CD4-positive, alpha-beta T cell treated with Interleukin-1 beta for 1 hour (primary cell): ENCODE measurements around the gene DPYD.

Source experiments
- DNase-seq, 2 donors: peaks; one replicate each; pipeline ENCODE4 v3.0.0-alpha.2; 2020 to 2022

DPYD gene

DNA sequence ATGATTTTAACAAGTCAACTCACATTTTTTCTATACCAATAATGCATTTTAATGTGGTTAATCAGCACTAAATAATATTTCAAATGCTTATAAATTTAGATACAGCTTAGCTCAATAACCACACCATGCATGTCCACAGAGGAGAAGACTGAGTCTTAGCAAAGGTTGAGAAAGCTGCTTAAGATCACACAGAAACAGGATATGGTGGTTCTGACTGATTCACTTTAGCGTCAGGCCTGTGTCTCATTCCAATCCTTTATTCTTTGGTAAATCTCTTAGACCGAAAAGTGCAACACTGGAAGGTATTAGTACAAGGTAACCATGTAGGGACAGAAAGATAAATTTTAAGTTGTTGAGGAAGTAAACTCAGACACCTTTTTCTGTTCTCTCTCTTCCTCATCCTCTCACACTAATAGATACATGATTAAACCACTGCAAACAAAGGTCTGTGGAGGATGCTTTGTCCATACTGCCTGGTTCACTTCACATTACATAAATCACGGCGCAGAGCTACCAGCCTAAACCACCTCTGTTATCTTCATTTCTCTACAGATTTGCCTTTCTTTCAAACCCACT, 139.0 kb downstream of the DPYD start:
- DNase-seq = no peak

DNA sequence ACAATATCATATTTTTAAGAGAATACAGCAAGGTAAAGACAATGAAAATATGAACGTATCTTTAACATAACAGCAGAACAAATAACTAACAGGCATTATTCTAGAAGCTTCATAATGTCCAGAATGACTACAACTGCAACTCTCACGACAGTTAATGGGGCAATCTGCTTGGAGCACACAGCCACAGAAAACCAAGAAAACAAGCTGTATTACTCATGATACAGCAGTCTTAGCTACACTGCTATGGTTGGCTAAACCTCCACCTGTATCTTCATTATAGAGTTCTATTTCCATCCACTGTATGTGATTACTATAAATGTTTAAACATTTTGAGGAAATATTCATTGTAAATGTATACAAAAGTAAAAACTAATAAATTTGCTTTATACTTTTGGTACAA, 139.9 kb downstream of the DPYD start:
- no peak for DNase-seq

DNA sequence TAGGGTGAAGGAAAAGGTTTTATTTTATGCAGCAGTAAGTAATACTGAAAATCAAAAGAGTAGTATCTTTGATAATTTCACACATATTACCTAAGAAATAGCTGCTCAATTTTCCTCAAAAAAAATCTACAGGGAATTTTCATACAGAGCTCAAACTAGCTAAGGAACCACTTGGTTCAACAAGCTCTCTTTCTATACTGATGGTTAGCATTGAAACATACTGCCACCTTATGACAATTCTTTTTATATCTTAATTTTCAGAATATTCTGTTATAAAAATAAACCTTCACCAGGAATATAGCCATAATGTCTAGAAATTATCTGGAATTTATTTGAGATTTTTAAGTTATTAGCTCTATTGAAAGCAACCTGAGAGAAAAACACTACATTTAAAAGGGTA, 142.1 kb downstream of the DPYD start:
- DNase-seq = no peak

DNA sequence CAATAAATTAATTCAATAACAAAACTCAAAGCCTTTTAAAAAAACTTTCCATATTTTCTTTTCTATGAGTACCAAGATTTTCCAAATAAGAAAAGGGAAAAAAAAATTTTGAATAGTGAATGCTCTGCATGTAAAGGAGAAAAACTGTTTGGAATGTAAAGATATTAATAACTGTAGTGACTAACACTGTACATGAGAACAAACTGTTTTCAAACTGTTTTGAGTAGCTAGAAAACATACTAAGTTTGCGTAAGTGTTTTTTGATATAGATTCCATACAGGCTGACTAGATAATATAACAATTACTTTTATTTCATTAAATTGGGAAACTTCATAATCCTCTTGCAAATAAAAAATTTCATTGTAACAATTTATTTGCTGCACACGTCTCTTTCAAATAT, 150.5 kb downstream of the DPYD start:
- DNase-seq = no peak

DNA sequence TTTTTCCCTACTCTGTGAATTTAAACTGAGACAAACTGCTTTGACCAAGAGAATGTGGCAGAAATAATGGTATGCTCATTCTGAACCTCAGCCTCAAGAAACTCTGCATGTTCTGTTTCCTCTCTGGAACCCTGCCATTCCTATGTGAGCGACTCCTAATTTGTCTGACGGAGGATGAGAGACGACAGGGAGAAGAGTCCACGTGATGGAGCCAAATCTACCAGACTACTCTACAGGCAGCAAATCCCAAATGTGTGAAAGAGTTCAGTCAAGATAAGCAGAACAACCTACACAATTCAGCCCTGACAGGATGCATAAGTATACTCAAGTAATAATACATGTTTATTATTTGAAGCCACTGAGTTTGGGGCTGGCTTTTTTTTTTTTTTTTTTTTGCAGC, 153.5 kb downstream of the DPYD start:
- no peak for DNase-seq

DNA sequence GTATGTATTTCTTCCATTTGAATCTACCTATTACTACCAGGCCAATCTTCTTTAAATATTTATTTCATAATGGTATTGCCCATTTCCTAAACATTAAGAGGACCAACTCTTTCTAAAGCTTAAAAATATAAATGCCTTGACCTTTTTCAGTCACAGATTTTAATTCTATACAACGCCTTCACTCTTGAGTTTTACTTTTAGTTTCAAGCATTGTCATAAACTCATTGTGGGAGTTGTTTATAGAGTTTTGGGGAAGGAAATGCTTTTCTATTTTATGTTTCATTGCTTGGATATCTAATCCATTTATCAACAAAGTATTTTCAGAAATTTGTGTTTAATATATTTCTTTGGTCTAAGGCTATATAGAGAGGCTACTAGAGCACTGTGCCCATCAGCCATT, 155.8 kb downstream of the DPYD start:
- no peak for DNase-seq

DNA sequence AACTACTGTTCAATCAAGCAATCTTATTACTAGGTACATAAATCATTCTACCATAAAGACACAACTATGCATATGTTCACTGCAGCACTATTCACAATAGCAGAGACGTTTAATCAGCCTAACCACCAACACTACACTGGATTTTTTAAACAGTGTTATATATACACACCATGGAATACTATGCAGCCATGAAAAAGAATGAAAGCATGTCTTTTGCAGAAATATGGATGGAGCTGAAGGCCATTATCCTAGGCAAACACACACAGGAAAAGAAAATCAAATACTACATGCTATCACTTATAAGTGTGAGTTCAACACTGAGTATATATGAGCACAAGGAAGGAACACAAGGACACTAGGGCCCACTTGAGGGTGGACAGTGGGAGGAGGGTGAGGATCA, 159.2 kb downstream of the DPYD start:
- DNase-seq = no peak

DNA sequence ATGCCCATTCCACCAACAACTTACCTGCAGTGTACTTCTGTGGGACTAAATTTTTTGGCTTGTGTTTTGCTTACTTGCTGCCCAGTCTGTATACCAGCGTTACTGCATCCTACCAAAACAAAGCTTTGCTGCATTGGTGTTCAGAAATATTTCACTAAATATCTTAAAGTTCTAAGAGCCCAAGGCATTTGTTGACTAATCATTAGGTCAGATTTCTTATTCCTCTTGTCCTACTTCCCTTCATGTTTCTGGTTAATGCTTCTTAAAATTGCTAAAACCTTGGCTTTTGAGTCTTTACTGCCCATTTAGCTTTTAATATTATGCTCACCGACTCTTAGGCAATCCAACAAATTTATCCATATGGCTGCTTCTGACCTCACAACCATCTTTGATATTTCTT, 161.8 kb downstream of the DPYD start:
- no peak for DNase-seq

DNA sequence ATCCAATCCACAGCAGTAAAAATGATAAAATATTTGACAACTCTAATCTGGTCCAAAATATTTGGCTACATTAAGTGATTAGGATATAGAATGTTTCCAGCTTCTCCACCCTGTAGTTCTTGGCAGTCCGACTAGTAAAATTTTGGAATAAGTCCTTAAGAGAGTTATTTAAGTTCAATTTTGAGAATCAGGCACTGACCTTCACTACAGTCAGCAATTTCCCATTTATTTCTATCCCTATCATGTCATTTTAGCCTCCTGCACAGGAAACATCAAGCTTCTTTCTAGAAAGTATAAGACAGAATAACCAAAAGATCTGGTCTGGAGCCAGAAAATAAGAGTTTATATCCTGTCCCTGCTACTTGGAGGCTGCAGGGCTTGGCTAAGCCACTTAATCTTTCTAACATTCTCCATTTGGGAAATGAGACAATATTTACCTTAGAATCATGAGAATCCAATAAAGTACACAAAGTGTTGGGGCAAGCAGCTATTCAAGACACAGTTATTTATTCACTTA, 162.2 kb downstream of the DPYD start:
- no peak for DNase-seq

DNA sequence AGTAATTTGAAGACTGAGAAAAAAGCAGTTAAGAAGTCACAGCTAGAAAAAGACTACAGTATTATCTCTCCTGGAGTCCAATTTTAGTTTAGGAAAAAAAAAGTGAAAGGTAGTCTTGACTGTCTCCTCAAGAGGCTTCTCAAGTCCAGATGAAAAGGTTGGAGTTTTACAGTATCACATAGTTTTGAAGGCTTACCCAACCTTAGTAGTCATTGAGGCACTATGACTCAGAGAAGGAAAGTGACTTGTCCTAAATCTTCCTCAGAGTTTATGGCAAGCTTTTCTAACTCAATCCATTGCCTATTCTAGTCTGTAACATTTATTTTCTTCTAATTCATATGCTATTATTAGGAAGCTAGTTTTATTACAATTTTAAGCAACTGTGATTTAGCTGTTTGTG, 174.9 kb downstream of the DPYD start:
- DNase-seq = no peak

DNA sequence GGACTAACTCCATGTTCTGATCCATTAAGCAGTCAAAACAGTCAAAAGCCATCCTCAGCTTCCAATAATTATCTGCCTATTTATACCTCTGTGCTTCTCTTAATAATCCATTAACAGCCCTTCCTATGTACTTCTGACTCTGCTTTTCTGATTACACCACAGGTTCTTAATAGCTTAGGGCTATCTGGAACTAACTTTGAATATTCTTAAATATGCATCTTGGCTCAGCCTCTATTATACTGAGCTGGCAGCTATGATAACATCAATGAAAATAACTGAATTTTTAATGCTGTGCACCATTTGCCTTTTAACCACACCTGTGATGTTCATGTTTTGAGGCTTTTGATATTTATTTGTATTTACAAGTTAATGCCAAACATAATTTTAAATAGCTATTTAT, 175.9 kb downstream of the DPYD start:
- no peak for DNase-seq

DNA sequence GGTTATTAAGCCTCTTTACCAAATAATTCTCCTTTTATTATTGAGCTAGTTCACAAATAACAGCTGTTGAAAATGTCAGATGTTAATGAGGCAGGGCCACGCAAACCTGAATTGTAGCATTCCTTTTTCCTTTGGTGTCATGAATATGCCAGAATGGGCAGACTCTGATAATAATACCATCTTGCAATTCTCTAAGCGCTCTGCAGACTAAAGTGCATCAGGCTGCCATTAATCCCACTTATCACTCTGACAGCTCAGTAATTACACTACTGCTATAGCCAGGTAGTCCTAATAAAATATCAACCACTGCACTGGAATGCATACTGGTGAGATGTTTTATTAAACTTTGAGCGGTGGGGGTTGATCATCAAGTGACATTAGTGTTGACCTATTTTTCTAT, 177.7 kb downstream of the DPYD start:
- DNase-seq = no peak

DNA sequence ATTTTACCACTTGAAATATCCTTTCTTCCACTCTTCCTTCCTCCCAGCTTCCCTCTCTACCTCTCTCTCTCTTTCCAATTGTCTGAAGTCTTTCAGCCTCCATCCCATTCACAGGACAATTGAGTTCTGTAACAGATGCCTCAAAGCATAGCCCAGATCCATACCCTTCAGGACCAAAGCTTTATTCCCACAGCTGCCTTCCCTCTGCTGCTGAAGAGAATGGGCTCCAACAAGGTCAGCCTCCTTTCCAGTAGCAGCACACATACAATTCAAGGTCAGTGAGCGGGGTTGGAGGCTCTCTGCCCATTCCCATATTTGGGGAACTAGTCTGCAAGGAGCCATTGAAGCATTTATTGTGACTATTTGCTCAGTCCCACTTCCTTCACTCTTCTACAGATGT, 179.9 kb downstream of the DPYD start:
- no peak for DNase-seq

DNA sequence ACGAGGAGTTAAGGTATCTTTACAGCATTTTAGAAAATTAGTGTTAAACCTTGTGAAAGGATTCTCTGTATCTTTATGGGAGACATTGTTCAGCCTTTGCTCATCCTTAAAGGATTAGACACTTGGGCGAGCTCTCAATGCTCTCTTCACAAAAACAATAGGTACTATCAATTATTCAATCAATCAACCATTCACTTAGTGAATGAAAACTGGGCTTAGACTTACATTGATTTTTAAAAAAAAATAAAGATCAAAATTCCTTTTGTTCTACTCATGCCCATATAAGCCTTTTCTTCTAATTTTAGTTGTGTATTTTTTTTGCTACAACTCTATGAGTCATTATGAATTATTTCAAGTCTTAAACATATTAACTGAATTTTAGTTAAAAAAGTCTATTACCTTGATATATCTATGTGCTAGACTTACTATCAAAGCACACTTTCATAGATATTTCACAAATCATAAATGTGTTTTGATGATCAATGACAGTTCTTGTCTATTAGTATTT, 181.2 kb downstream of the DPYD start:
- no peak for DNase-seq

DNA sequence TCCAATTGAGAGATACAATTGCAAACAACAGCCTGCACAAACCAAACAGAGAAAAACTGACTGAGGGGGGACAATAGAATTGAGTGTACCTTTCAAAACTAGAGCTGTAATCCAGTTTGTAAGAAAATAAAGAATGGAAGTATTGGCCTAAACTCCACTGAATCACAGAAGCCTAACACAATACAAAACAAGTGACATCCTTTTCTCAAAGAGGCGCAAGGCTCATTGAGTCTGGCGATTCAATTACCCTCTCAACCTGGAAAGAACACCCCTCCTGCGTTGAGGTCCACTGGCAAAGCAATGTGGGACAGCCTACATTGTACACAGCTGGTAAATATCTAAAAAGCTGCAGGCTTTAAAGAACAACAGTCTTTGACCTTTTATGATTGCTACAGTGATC, 182.6 kb downstream of the DPYD start:
- no peak for DNase-seq

DNA sequence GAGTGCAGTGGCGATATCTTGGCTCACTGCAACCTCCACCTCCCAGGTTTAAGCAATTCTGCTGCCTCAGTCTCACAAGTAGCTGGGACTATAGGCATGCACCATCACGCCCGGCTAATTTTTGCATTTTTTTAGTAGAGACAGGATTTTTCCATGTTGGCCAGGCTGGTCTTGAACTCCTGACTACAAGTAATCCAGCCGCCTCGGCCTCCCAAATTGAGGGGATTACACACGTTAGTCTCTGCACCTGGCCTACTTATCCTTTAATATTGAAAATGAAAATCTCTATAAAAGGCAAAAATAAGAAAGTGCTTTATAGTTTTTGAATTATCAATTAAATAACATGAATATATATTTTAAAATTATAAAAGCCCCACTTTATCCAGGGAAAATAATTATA, 190.6 kb downstream of the DPYD start:
- DNase-seq = no peak

DNA sequence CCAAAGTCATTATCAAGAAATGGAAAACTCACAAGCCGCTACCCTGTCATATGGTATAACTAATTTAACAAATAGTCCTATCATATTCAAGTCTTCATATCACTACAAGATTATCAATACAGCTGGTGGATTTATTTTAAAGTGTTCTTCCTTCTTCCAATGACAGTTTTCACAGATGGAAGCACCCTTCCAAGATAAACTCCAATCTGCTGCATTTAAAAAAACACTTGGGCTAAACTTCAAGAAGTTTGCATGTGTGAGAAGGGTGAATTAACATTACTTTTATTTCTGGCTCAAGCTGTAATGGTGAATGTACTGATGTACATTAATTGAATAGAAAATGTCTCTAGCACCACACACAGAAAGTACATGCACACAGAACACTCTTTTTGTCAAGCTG, 192.4 kb downstream of the DPYD start:
- no peak for DNase-seq

DNA sequence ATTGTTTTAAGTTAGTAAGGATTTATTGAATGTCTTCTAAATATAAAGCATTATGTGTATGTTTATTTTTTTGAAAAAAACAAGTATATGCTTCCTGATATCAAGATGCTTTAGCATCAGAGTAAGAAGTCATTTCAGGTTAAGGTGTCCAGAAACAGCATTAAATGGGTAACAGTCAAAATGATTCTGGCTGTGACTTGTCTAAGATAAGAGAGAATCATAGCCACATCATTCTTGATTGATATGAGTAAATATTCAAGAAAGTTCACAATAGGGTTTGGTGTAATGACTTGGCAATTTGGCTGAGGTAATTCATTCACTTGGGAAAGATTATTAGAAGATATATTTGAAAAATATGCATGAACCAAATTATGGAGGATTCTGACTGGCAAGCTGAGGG, 193.8 kb downstream of the DPYD start:
- DNase-seq = no peak

DNA sequence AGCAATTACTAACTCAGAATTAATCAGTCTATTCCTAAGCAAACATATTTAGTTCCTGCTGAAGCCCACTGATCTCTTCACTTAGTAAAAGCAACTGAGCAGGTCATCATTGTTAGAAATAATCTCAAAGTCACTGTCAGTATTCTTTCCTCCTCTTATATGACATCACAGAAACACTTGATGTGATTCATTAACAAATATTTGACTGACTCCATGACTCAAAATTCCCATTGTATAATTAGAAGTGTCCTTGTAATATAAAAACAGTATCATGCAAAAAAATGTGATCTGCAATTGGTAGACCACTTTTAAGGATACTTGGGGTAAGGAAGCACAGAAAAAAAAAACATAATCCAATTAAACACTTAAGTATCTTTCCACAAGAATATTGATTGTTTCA, 194.4 kb downstream of the DPYD start:
- no peak for DNase-seq

DNA sequence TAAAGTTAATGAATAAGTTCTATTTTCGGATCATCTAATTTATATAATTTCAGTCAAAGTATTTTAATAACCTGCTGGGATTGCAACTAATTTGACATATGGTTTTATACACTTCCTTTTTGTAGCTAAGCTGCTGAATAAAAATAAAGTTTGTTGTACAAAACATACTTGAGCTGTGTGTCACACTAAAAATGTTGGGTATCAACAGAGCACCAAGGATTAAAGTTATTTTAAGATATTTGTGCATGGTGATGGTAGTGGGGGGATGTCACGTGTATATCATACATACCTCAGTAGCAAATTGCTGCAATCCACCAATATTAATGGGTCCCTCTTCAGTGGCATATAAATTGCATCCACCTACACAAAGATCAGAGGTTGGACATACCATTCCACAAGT, 199.6 kb downstream of the DPYD start:
- DNase-seq = no peak

DNA sequence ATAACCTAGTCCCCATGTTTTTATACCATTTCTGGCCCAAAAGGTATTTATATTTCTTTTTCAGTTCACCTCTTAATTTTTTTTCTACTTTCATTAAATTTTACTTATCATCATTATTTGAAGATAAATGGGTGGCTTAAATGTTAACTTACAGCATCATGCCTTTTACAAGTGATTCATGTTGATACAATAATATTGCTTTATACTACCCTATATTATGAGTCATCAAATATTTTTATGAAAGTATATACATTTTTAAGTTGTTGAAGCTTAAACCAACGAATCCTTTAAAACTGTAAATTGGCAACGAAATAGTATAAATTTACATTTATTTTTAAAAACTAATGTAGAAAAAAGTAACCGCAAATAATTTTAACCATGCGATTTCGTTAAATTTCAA, 207.9 kb downstream of the DPYD start:
- no peak for DNase-seq

DNA sequence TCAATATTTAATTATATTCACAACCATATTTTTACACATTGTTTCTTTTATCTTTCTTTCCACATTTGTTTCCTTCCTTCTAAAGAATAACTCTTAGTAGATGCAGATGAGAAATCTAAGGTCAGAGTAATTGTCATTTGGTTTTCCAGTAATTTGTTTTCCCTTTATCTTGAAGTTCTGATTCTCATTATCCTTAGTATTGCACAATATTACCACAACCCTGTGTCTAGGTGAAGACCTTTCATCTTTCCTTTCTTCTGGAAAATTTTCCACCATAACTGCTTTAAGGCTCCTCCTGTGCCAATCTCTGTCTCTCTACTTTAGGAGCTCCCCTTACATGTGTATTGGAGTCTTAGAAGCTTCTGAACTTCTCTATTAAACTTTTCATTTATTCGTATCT, 209.0 kb downstream of the DPYD start:
- DNase-seq = no peak

DNA sequence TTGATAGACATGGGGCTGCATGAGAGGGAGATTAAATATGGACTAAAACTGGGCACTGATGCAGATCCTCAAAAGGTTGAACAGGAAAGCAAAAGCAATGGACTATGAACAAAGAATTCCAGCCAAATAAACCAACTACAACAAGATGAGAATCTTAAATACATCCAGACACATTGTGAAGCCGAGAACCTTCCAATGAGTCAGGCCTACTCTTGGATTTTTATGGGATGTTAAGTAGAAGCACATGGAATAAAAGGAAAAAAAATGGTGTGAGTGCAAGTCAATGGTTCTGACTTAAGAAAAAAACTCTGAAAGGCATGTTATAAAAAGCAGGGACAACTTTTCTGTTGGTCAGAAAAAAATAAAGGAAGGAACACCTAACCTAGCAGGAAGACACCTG, 227.2 kb downstream of the DPYD start:
- no peak for DNase-seq

DNA sequence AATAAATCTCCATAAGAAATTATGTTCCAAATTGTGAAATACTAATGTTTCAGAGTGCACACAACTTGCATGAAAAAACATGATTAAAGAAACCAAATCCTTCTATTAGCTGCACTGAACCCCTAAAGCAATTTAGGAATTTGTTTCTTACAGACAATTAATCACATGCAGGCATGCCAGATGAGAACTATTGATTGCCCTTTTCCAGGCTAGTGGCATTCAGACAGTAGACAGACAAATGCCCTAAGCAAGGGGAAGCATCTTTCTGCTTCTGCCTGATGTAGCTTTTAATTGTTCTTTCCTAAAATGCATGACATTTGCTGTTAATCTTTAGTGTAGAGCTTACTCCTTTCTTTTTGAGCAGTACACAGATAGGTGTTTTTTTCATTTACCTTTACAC, 229.5 kb downstream of the DPYD start:
- no peak for DNase-seq

DNA sequence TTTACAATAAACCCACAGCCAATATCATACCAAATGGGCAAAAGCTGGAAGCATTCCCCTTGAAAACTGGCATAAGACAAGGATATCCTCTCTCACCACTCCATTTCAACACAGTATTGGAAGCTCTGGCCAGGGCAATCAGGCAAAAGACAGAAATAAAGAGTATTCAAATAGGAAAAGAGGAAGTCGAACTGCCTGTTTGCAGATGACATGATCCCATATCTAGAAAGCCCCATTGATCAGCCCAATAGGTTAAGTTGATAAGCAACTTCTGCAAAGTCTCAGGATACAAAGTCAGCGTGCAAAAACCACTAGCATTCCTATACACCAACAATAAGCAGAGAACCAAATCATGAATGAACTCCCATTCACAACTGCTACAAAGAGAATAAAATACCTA, 235.5 kb downstream of the DPYD start:
- no peak for DNase-seq

DNA sequence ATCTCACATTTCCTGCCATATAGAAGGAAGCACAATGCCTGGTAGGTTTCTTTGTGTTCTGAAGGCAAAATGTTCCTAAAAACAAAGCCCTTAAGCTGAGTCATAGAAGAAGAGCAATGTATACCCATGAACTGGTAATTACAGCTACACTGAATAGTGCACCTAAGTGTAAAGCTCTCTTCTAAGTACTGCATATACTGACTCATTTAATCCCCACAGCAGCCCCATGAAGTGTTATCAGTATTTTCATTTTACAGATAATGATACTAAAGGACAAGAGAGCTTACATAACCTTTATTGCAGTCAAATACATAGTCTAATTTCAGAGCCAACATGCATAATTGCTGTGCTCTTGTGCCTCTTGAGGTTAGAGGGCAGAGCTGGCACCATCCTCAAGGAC, 239.9 kb downstream of the DPYD start:
- no peak for DNase-seq
